Stimulated activated CD8-positive, alpha-beta memory T cell treated with anti-CD3 and anti-CD28 coated beads, Interleukin-2, amount 100 ng/mL, for 48 hours (primary cell): ENCODE results near the gene AQP6.
A peak's percentile ranks its signal among the peaks of the same experiment; 100 is the strongest.

ENCODE experiments used
- DNase-seq, 2 donors: peaks; one replicate each; pipeline ENCODE4 v3.0.0-alpha.2; 2020; ENCODE audit warnings: low read depth in 2 of 2

The AQP6 gene

DNA sequence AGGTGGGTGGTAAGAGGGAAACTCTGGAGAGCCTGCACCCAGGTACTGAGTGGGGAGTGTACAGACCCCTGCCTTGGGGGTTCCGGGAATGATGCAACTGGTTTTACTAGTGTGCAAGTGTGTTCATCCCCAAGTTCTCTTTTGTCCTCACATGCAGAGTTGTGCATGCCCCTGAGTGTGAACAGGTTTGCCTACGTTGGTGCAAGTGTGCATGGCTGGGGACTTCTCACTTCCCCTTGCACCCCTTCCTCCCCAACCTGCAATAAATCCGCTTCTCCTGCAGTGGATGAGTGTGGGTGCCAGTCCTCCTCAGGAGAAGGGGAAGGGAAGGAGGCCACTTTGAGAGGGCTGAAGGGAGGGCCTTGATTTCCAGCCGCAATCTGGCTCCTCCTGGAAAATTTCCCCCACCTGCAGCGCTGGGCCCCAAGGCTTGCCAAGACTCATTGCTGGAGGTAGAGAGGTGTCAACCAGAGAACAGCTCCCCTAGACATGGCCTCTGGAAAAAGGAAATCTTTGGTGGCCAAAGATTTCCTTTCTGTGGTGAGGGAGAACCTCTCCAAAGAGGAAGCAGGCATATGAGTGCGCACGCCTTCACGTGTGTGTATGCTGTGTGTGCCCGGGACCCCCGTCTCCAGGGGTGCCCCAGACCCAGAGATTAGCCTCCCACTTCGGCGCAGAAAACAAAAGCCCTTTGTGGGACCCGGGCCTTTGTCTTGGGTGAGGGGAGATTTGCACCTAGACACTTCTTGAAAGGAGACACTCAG lies 16.7 kb upstream of the AQP6 start:
- DNase-seq = no peak

DNA sequence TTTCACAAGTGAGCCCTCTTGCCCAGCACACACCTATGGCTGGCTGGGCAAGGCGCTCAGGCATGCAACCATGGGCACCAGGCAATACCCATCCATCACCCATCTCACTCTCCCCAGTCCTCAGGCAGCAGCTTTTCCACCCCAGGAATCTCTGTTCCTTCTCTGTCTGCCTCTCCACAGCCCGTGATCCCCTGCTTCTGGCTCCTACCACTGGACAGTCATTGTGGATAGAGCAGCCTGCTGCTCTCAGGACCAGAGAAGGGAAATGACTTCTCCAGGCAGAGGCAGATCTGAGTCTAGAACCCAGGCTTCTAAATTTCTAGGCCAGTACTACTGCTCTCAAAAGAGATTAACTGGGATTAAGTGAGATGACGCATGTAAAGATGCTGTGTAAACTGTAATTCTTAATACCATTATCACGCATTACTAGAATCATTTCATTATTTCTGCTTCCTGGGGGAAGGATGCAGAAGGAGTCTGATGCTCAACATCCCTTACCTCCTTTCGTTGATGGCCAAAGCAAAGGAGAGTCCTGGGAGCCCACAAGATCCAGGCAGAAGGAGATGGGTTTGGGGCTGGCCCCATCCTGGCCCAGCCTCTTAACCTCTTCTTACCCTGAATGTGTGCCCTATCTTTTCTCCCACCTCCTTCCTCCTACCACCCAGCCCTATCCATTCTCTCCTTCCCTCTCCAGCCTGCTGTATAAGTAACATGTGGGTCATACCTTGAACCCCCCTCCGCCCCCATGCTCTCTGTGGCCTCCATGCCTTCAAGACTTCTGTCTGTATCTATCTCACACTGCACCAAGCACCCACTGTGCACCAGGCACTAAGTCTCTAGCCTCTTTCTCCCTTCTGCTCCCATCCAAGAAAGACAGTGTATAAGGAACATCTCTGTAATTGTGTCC lies 15.8 kb upstream of the AQP6 start:
- no peak for DNase-seq

DNA sequence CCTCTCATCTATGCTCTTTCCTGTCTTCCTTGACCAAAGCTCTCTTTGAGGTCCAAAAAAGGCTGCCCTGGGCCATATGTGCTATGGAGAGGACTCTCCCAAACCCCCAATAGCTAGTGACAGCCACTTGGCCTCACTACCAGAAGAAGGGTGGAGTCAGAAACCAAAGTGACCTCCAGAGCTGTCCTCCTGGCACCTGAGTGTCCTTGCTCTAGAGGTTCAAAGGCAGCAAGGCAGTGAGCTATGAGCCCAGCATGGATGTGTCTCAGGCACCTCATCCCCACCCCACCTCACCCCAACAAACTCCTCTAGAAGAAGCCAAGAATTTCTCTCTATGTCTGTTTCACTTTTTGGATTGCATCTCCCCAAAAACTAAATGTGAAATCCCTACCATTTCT lies 15.2 kb upstream of the AQP6 start:
- DNase-seq = no peak

DNA sequence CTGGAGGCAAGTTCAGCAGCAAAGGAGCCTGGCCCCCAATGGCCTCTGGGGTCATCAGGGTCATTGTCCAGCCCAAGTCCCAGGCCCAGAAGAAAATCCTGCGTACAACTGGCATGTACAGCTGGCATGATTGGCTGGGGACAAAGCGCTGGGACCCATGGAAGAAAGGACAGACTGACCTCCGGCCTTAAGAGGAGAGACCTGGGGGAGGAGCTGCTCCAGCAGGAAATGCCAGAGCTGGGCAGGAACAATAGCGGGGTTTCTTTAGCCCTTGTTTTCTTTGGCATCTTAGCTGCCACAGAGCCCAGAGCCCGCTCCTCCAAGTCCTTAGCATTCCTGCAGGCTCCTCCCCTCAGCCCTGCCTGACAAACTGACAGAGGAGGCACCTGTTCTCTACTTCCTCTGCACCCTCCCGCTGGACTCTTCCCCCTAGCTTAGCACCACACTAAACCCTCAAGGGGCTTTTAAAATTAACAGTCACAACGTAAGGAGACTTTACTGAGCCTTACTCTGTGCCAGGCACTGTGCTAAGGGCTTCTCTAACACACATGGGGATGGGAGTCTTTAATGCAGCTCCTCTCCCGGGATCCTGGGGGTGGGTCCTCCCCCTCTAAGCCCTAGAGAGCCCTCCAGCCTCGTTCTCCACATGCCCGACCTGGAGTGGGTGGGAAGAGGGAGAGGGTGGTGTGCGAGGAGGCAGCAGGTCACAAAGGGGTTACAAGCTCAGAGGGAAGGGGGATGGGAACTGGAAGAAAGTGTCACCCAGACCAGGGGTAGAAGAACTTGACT lies 12.9 kb upstream of the AQP6 start:
- no peak for DNase-seq

DNA sequence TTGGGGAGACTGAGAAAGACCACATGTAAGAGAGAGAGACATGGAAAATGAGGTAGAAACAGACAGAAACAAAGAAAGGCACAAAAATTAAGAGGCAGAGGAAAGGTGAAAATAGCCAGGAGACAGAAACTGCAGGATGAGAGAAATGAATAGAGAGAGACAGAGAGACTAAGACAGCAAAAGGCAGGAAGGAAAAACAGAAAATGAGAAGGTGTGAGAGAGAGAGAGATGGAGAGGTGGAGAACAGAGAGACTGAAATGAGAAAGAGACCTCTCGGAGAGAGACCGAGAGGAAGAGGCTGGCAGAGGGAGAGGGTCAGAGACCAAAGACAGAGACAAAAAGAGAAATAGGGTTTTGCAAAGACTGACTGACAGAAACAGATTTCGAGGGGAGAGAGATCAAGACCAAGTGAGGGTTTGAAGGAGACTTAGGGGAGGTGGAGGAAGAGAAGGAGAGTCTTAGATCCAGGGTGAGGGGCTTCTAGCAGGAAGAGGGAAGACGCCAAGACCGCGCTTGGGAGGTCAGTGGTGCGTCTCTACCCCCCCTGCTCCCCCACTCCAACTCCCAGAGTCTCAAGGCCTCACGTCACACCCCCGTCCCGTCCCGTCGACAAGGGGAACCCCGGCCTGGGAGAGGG lies 12.2 kb upstream of the AQP6 start:
- DNase-seq = no peak

DNA sequence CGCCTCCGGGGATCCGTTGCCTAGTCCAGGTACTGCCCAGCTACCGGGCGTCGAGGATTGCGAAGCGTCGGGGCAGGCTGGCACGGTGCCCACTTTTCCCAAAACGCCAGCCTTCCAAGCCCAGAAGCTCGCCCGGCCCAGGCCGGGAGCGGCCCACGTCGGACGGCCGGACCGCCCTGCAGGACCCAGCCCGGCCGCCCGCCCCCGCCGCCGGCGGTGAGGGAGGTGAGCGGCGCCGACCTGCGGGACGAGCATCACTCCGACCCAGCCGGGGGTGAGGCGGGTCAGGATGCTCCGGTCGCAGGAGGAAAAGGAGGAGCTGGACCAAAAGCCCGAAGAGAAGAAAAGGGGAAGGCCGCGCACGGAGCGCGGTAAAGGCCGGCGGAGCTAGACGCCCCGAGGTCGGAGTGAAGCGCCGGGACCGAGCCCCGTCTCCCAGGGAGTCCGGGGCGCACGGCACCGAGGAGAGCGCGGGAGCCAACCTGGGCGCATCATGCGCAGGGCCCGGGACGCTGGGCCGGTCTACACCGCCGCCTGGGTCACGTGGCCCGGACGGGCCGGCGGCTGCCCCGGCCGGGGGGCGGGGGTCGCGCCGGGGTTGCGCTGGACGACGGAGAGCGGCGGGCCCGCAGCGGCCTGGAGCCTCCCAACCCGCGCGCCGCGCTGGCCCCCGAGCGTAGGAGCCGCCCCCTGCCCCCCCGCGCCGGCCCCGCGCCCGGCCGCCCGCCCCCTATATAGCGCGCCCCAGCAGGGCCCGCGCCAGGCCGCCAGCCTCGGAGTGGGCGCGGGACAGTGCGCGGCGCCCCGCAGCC lies 11.4 kb upstream of the AQP6 start, which contains the start of gene AQP5:
Gene AQP5 (plus strand): TSS at position 762 of the 812 bp plus-strand sequence. CDS start 146 bp downstream, outside the sequence.
- no peak for DNase-seq

DNA sequence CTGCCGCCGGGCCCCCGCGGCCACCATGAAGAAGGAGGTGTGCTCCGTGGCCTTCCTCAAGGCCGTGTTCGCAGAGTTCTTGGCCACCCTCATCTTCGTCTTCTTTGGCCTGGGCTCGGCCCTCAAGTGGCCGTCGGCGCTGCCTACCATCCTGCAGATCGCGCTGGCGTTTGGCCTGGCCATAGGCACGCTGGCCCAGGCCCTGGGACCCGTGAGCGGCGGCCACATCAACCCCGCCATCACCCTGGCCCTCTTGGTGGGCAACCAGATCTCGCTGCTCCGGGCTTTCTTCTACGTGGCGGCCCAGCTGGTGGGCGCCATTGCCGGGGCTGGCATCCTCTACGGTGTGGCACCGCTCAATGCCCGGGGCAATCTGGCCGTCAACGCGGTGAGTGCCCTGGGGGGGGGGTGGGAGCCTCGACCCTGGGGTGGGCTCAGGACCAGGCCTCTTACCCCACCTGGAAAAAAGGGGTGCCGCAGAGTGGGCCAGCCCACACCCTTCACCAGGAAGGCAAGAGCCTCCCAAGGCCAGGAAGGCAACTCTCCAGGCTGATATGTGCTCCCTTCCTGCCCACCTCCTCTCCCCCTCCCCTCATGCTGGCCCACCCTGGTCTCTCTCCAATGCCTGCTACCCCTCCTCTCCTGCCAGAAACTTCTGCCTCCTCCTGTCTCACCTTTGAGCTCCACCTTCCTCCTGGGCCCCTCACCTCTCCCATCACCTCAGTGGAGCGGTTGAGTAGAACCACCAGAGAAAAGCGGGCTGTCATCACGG lies 10.6 kb upstream of the AQP6 start:
- no peak for DNase-seq

DNA sequence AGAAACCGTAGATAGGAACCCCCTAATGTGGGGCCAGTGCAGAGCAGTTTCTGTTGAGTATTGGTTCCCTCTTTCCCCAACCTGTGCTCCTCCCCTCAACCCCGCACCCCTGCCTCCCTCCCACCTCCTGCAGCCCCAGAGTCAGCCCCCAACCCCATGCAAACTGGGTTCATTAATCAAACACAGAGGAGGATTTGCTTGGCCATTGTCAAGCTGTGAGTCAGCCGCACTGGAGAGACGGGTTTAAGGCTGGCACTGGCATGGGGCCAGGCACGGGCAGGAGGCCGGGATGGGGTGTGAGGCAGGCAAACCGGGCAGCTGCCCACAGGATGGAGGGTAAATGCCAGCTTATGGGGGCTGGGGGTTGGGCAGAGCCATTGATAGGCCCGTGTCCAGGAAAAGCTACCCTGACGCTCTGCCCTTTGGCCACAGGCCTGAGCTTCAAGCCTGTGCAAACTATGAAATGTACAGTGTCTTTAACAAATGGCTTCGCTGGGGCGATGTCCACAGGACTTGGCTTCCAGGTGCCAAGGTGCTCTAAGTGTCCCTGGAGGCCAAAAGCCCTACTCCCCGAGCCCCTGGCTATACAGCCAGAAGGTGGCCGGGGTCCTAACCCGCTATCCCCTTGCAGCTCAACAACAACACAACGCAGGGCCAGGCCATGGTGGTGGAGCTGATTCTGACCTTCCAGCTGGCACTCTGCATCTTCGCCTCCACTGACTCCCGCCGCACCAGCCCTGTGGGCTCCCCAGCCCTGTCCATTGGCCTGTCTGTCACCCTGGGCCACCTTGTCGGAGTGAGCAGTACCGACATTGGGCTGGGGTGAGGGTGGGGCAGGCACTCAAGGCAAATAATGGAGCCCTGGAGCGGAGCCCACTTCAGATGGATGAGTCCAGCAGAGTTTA lies 9.6 kb upstream of the AQP6 start:
- DNase-seq = no peak

DNA sequence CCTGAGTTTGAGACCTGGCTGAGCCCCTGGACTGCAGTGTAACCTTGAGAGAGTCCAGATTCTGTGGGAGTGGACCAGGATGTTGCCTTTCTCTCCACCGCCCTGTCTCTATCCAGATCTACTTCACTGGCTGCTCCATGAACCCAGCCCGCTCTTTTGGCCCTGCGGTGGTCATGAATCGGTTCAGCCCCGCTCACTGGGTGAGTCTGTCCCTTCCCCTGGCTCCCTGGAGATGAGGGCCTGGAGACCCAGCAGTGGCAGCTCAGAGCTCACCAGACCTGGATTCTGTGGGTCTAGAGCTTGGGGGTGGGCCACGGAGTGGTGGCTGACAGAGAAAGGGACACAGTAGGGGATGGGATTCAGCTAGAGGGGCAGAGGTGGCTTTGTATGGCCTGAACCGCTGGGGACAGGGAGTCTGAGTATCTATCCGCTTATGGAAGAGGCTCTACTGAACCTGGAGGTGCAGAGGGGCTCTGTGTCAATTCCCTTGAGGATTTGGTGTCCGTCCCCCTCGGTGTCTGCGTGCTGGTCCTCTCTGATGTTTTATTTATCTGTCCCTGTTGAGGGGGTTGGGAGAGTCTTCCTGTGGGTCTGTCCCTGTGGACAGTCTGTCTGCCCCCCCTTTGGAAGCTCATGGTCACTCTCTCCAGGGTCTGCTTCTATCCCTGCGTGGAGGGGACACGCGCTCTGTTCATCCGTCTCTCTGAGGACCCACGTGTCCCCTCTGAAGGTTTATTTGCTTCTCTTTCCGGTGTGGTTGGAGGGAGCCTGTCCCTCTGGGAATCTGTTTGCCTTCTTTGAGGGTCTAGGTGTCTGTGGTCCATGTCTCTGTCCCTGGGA lies 8.6 kb upstream of the AQP6 start:
- no peak for DNase-seq

DNA sequence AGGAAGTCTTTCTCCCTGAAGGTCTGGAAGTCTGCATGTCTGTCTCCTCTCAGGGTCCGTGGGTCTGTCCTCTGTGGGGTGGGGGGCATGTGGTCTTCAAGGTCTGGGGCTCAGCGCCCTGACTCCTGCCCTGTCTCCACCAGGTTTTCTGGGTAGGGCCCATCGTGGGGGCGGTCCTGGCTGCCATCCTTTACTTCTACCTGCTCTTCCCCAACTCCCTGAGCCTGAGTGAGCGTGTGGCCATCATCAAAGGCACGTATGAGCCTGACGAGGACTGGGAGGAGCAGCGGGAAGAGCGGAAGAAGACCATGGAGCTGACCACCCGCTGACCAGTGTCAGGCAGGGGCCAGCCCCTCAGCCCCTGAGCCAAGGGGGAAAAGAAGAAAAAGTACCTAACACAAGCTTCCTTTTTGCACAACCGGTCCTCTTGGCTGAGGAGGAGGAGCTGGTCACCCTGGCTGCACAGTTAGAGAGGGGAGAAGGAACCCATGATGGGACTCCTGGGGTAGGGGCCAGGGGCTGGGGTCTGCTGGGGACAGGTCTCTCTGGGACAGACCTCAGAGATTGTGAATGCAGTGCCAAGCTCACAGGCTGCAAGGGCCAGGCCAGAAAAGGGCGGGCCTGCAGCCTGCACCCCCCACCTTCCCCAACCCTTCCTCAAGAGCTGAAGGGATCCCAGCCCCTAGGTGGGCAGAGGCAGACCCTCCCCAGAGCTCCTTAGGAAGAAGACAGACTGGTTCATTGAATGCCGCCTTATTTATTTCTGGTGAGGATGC lies 7.7 kb upstream of the AQP6 start:
- no peak for DNase-seq

DNA sequence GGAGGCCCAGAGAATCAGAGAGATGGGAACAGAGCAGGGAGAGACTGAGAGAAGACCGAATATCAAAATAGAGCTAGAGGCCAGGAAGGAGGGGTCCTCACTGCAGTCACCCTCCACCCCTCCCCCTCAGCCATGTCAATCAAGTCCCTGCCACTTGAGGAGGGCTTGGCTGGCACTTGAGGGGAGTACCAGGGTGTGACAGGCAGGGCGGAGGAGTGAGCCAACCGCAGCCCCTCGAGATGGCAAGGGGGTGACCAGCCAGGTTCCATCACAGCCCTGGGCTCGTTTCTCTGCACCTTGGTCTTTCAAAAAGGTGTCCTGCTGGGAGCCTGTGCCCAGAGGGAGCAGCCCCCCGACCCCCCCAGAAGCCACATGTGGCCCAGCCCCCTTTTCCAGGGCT lies 6.9 kb upstream of the AQP6 start:
- DNase-seq = no peak

DNA sequence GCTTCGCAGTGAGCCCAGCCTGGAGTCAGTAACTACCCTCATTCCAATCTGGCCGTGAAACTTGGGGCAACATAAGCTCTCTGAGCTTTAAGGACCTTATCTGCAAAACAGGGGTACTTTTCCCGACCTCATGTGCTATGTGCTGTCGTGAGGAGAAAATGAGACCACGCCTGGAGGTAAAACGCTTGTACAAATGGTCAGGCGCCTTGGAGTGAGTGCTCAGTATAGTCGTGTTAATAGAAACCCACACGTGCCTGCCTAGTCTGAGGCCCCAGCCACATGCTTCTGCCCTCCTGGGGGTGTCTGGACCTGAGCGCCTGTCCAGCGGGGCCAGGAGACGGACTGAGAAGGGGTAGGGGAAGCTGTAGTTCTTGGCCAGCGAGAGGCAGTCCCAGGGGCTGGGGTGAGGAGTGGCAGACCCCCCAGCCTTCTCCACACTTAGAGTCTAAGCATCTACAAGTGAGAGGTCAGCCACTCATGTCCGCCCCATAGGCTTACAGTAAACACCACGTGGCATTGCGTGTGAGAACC lies 6.2 kb upstream of the AQP6 start:
- DNase-seq = no peak

DNA sequence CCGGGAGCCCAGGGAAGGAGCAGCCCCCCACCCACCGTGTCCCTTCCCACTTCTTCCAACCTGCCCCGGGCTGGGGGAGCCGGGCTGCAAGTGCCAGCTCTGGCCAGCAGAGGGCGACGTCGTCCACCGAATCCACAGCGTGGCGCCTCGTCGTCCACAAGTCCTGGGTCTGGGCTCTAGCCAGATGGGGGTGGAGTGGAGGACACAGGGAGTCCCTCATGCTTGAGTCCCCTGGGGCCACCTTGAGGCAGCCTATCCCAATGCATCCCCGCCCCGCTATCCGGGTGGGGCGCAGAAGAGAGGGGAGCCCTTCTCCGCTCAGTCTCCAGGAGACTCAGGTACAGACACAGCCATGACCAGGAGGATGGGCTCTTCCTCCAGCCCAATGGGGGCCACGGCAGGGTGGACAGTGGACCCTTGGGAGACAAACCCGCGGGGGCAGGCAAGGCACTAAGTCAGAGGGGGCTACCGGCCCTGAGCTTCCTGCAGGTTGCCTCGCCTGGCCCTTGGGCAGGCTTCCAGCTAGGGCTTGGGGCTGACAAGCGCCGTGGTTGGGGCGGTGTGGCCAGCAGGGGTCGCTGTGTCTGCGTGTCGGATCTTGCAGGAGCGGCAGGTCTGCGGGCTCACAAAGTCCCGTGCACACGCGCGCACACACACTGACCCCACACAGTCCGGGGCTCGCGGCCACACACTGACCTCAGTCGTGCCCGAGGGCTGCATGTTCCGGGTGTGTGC lies 5.5 kb upstream of the AQP6 start:
- DNase-seq = peak; percentile 89 to 94

DNA sequence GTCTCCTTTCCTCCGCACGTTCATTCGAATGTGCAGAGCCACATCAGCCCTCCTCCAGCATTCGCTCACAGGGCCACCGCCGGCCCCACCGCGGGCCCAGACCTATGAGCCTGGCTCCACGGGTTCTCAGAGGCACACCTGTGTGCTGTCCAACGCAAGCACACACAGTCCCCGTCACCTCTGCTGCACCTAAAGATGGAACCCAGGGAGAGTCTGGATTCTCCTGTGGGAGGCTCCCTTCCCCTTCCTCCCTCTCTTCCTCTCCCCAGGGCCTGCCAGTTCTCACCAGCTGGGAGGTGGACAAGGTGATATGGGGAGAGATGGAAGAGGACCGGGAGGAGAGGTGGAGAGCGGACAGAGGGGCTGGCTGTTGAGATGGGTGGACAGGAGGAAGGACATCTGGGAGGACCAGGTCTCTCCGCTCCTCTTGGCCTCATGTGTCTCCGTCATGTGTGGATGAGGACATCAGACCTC lies 4.9 kb upstream of the AQP6 start:
- DNase-seq = no peak

DNA sequence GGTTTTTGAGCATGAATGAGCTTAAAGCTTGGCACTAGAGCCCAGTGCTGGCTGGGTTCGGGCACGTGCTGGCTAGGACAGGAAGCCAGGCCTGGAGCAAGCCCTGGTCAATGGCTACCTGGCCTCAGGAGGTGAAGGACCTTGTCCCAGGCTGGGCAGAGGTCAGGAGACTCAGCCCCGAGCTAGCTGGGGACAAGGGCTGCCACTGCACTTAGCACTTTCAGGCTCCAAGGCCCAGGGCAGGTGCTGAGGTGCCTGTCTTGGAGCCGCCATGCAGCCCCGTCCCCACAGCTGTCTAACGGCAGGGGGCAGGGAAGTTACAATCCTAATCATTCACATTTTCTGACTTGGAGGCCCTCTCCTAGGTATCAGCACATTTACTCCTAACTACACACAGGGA lies 4.3 kb upstream of the AQP6 start:
- DNase-seq = no peak

DNA sequence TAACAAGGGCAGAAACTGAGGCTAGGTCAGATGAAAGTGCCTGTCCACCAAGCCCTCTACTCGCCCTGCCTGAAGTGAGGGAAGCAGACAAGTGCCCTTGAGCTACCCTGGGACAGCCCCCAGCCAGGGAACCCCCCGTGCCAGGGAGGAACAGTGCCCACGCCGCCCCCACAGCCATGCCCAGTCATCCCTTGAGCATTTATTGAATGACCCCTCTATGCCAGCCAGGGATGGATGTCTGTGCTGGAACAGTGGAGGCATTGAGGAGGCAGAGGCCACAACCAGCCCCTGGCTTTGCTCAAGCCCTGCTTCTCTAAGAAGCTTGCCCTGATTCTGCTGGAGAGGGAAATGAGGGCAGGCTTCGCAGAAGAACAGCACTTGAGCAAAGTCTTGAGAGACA lies 3.7 kb upstream of the AQP6 start:
- DNase-seq = no peak
